Measurements from ENCODE around the gene RC3H2. TPM values are rescaled to one million over a fixed set of nuclear protein-coding genes. Genes with fewer than 3 reads are reported as not detected.

The RC3H2 gene
- 21.9 and 25.7 TPM in 2 replicates for total RNA-seq

GRCh38 chr9:122904823-122905710 lies at the start of gene RC3H2:
Gene RC3H2, minus strand, starts transcription at chr9:122905359. Its CDS starts 7,850 bp downstream, at chr9:122897509.

GRCh38 chr9:122940749-122941581 lies 35.8 kb upstream of the RC3H2 start, which contains the start of gene RABGAP1:
Gene RABGAP1, plus strand, starts transcription at chr9:122941020. Its CDS starts 16,040 bp downstream, at chr9:122957060.

GRCh38 chr9:122931226-122932121 lies 26.3 kb upstream of the RC3H2 start, which contains the start of gene ZBTB26:
Gene ZBTB26, minus strand, starts transcription at chr9:122931512. Its CDS starts 11,578 bp downstream, at chr9:122919934.

GRCh38 chr9:122912964-122913673 lies 8.0 kb upstream of the RC3H2 start, which contains the start of gene ZBTB6:
Gene ZBTB6, minus strand, starts transcription at chr9:122913323. Its CDS starts 1,251 bp downstream, at chr9:122912072.

GRCh38 chr9:122800066-122801060 lies 104.8 kb downstream of the RC3H2 start, which contains the start of gene OR1K1:
Gene OR1K1, plus strand, starts transcription at chr9:122800123. Its CDS starts 0 bp downstream, at chr9:122800123.

Other genes starting within 250 kb of the RC3H2 start
- 0.17 TPM in 1 of 2 replicates, not detected in the other for gene OR1B1, start 247.7 kb downstream of the RC3H2 start, total RNA-seq
- not detected in 2 replicates for gene OR1L1, start 243.6 kb downstream of the RC3H2 start, total RNA-seq
- gene OR1L3, start 230.2 kb downstream of the RC3H2 start, total RNA-seq = not detected in 2 replicates
- not detected in 2 replicates for gene OR1L4, start 181.4 kb downstream of the RC3H2 start, total RNA-seq
- not detected in 2 replicates for gene OR1L6, start 163.1 kb downstream of the RC3H2 start, total RNA-seq
- not detected in 2 replicates for gene OR5C1, start 116.4 kb downstream of the RC3H2 start, total RNA-seq
- not detected in 2 replicates for gene OR1K1, start 105.2 kb downstream of the RC3H2 start, total RNA-seq
- gene PDCL, start 76.8 kb downstream of the RC3H2 start, total RNA-seq = 37.7 and 55.8 TPM in 2 replicates
- 8.2 and 12.6 TPM in 2 replicates for gene ZBTB6, start 8.0 kb upstream of the RC3H2 start, total RNA-seq
- 2.1 and 2.5 TPM in 2 replicates for gene ZBTB26, start 26.2 kb upstream of the RC3H2 start, total RNA-seq
- gene RABGAP1, start 35.7 kb upstream of the RC3H2 start, total RNA-seq = 36.6 and 37.7 TPM in 2 replicates
- gene GPR21, start 128.3 kb upstream of the RC3H2 start, total RNA-seq = 0.69 and 1.1 TPM in 2 replicates